SK-N-SH treated with all-trans-retinoic acid at 6 μM for 48 hours (cell line): Measurements from ENCODE around the gene RNF128.

Experiments
- ATAC-seq: fragments of 200-7000 bp; cut with Tn5 transposase; 3 replicates; pipeline ENCODE4 v1.9.1; 2020; ENCODE audit warnings: mild to moderate bottlenecking, moderate library complexity
- ARNTL ChIP-seq: fragments of 450-650 bp; formaldehyde crosslinking; IDR thresholded peaks from 2 replicates; pipeline ENCODE4 v1.5.0; 2020; ENCODE audit warnings: low read depth, mild to moderate bottlenecking, moderate library complexity, borderline replicate concordance
- CSDC2 ChIP-seq: fragments of 250-450 bp; sonication (Bioruptor Pico); IDR thresholded peaks from 2 replicates; pipeline ENCODE4 v1.5.0; 2020; ENCODE audit warnings: mild to moderate bottlenecking, moderate library complexity
- ESRRG ChIP-seq: fragments of 250-450 bp; sonication (Bioruptor Pico); IDR thresholded peaks from 2 replicates; pipeline ENCODE4 v1.6.1; 2021; ENCODE audit warnings: mild to moderate bottlenecking
- GLIS3 ChIP-seq: fragments of 250-450 bp; sonication (Bioruptor Pico); IDR thresholded peaks from 2 replicates; pipeline ENCODE4 v1.5.0; 2020; ENCODE audit warnings: mild to moderate bottlenecking, moderate library complexity
- ISL1 ChIP-seq: fragments of 250-450 bp; sonication (Bioruptor Pico); IDR thresholded peaks from 2 replicates; pipeline ENCODE4 v2.1.2; 2022; ENCODE audit warnings: mild to moderate bottlenecking, moderate library complexity
- OSR1 ChIP-seq: fragments of 250-450 bp; sonication (Bioruptor Pico); IDR thresholded peaks from 2 replicates; pipeline ENCODE4 v1.8.0; 2022; ENCODE audit warnings: moderate library complexity, mild to moderate bottlenecking, inconsistent platforms
- PATZ1 ChIP-seq: fragments of 250-450 bp; sonication (Bioruptor Pico); IDR thresholded peaks from 2 replicates; pipeline ENCODE4 v1.8.0; 2020; ENCODE audit warnings: mild to moderate bottlenecking, moderate library complexity, borderline replicate concordance
- PPARA ChIP-seq: fragments of 250-450 bp; sonication (Bioruptor Pico); IDR thresholded peaks from 2 replicates; pipeline ENCODE4 v1.5.0; 2020; ENCODE audit warnings: mild to moderate bottlenecking, borderline replicate concordance
- RARB ChIP-seq: fragments of 250-450 bp; sonication (Bioruptor Pico); IDR thresholded peaks from 2 replicates; pipeline ENCODE4 v1.8.0; 2021; ENCODE audit warnings: mild to moderate bottlenecking, moderate library complexity
- SNAI2 ChIP-seq: fragments of 250-450 bp; sonication (Bioruptor Pico); IDR thresholded peaks from 2 replicates; pipeline ENCODE4 v1.5.0; 2020; ENCODE audit warnings: mild to moderate bottlenecking, moderate library complexity
- TCF4 ChIP-seq: fragments of 250-450 bp; sonication (Bioruptor Pico); IDR thresholded peaks from 2 replicates; pipeline ENCODE4 v1.8.0; 2021; ENCODE audit warnings: mild to moderate bottlenecking, moderate library complexity, borderline replicate concordance
- TOX ChIP-seq: fragments of 250-450 bp; sonication (Bioruptor Pico); IDR thresholded peaks from 2 replicates; pipeline ENCODE4 v1.8.0; 2021; ENCODE audit warnings: mild to moderate bottlenecking, moderate library complexity, borderline replicate concordance
- TSHZ2 ChIP-seq: fragments of 250-450 bp; sonication (Bioruptor Pico); IDR thresholded peaks from 2 replicates; pipeline ENCODE4 v1.5.0; 2020; ENCODE audit warnings: mild to moderate bottlenecking, moderate library complexity
- ZC3H10 ChIP-seq: fragments of 250-450 bp; sonication (Bioruptor Pico); IDR thresholded peaks from 2 replicates; pipeline ENCODE4 v1.5.1; 2021; ENCODE audit warnings: mild to moderate bottlenecking, moderate library complexity
- ZFP3 ChIP-seq: fragments of 250-450 bp; sonication (Bioruptor Pico); IDR thresholded peaks from 2 replicates; pipeline ENCODE4 v1.5.0; 2020; ENCODE audit warnings: mild to moderate bottlenecking, moderate library complexity
- ZFP30 ChIP-seq: fragments of 450-650 bp; formaldehyde crosslinking; IDR thresholded peaks from 2 replicates; pipeline ENCODE4 v1.5.0; 2022; ENCODE audit warnings: mild to moderate bottlenecking, moderate library complexity
- ZNF565 ChIP-seq: fragments of 450-650 bp; formaldehyde crosslinking; conservative IDR thresholded peaks from 2 replicates; pipeline ENCODE4 v1.5.0; 2020; ENCODE audit warnings: low read depth, mild to moderate bottlenecking, moderate library complexity
- ZNF70 ChIP-seq: fragments of 450-650 bp; formaldehyde crosslinking; IDR thresholded peaks from 2 replicates; pipeline ENCODE4 v1.5.0; 2020; ENCODE audit warnings: mild to moderate bottlenecking, moderate library complexity
- ZNF8 ChIP-seq: fragments of 450-650 bp; formaldehyde crosslinking; IDR thresholded peaks from 2 replicates; pipeline ENCODE4 v1.5.0; 2020; ENCODE audit warnings: mild to moderate bottlenecking, moderate library complexity
- TF ChIP-seq, protein P1 (sequence below): fragments of 250-450 bp; sonication (Bioruptor Pico); IDR thresholded peaks from 2 replicates; pipeline ENCODE4 v1.5.1; 2020; ENCODE audit warnings: low read depth, mild to moderate bottlenecking, moderate library complexity
- TF ChIP-seq, protein P2 (sequence below): fragments of 250-450 bp; sonication (Bioruptor Pico); IDR thresholded peaks from 2 replicates; pipeline ENCODE4 v1.5.1; 2021; ENCODE audit warnings: mild to moderate bottlenecking, moderate library complexity
- TF ChIP-seq, protein P3 (sequence below): fragments of 250-450 bp; sonication (Bioruptor Pico); IDR thresholded peaks from 2 replicates; pipeline ENCODE4 v1.8.0; 2021; ENCODE audit warnings: low read depth, mild to moderate bottlenecking, moderate library complexity, borderline replicate concordance

Gene RNF128

DNA sequence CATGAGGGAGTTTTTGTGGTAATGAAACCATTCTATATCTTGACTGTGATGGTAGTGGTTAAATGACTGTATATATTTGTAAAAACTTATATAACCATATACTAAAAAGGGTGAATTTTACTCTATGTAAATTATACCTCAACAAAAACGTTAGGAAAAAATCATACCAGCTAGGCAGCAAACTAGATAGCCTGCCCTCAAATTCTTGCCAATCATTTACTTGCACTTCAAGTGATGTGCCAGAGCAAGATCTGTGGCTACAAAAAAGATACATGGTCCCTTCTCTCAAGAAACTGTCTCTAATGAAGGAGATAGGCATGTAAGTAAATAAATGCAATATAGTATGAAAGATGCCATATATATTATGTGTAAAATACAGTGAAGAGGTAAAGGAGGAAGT, 10.0 kb upstream of the RNF128 start:
- TF ChIP-seq ARNTL (CRISPR knock-in tag) (no peak), TSHZ2 (no peak), ZFP3 (CRISPR knock-in tag) (no peak), SNAI2 (no peak), ZC3H10 (CRISPR knock-in tag) (no peak), TOX (CRISPR knock-in tag) (no peak), OSR1 (CRISPR knock-in tag) (no peak), ZNF565 (no peak), ESRRG (CRISPR knock-in tag) (no peak), ZFP30 (no peak), TCF4 (CRISPR knock-in tag) (no peak), GLIS3 (CRISPR knock-in tag) (no peak), ISL1 (CRISPR knock-in tag) (no peak), ZNF70 (no peak), PPARA (CRISPR knock-in tag) (no peak), CSDC2 (no peak)
- TF ChIP-seq, protein P1, sequence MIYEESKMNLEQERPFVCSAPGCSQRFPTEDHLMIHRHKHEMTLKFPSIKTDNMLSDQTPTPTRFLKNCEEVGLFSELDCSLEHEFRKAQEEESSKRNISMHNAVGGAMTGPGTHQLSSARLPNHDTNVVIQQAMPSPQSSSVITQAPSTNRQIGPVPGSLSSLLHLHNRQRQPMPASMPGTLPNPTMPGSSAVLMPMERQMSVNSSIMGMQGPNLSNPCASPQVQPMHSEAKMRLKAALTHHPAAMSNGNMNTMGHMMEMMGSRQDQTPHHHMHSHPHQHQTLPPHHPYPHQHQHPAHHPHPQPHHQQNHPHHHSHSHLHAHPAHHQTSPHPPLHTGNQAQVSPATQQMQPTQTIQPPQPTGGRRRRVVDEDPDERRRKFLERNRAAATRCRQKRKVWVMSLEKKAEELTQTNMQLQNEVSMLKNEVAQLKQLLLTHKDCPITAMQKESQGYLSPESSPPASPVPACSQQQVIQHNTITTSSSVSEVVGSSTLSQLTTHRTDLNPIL (CRISPR knock-in tag), result no peak
- TF ChIP-seq, protein P2, sequence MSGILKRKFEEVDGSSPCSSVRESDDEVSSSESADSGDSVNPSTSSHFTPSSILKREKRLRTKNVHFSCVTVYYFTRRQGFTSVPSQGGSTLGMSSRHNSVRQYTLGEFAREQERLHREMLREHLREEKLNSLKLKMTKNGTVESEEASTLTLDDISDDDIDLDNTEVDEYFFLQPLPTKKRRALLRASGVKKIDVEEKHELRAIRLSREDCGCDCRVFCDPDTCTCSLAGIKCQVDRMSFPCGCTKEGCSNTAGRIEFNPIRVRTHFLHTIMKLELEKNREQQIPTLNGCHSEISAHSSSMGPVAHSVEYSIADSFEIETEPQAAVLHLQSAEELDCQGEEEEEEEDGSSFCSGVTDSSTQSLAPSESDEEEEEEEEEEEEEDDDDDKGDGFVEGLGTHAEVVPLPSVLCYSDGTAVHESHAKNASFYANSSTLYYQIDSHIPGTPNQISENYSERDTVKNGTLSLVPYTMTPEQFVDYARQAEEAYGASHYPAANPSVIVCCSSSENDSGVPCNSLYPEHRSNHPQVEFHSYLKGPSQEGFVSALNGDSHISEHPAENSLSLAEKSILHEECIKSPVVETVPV, result no peak
- TF ChIP-seq, protein P3, sequence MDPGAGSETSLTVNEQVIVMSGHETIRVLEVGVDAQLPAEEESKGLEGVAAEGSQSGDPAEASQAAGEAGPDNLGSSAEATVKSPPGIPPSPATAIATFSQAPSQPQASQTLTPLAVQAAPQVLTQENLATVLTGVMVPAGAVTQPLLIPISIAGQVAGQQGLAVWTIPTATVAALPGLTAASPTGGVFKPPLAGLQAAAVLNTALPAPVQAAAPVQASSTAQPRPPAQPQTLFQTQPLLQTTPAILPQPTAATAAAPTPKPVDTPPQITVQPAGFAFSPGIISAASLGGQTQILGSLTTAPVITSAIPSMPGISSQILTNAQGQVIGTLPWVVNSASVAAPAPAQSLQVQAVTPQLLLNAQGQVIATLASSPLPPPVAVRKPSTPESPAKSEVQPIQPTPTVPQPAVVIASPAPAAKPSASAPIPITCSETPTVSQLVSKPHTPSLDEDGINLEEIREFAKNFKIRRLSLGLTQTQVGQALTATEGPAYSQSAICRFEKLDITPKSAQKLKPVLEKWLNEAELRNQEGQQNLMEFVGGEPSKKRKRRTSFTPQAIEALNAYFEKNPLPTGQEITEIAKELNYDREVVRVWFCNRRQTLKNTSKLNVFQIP, result no peak
- no peak for ATAC-seq

DNA sequence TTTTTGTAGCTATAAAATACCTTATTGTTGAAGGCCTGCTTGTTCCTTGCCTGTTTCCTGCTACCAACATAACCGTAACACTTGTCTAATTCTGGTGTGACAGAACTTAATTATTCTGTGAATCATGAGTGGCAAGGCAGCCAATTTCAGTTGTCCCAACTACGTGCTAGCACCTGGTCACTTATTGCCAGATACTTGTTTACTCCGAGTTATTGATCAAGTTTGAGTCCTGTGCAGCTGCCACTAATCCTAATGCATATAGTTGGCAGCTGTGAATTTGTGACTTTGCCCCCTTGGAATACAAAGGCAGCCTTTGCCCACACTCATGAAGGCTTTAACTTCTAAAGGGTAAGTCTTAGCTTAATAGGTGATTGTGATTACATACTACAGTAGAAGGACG, 7.8 kb upstream of the RNF128 start:
- no peak for ATAC-seq
- TF ChIP-seq PATZ1 (no peak), ESRRG (CRISPR knock-in tag) (no peak), ZNF8 (CRISPR knock-in tag) (no peak), RARB (CRISPR knock-in tag) (no peak), ZNF70 (no peak), TCF4 (CRISPR knock-in tag) (no peak), SNAI2 (no peak), OSR1 (CRISPR knock-in tag) (no peak), PPARA (CRISPR knock-in tag) (no peak)
- TF ChIP-seq, protein P2, result no peak
- TF ChIP-seq, protein P1 (CRISPR knock-in tag), result no peak
